ENCODE results near the gene USP34.

USP34 gene

DNA sequence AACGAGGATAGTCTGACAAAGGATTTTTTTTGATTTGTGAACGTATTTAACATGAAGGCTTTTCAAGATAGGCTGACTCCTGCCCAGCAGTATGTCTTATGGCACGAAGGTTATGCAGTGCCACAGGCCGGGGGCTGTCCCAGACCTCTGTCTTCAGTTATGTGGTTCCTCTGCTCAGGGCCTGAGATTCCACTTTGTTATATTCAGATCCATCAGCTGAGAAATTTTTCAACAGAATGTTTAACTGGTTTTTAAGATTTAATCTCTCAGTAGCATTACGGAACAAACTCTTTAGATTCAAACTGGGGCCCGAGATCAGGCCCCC is 288.9 kb downstream of the USP34 start:
- in situ Hi-C loops (cut with HindIII; ENCODE audit: low sequenced_read_pairs): no loop called here
- DNase-seq (ENCODE audit: low read depth, low spot score): no peak
- no peak overlapping the region for H3K4me3 ChIP-seq (ENCODE audit: low read depth, low read length)
- no peak for TF ChIP-seq CTCF (IDR thresholded peaks at IDR 0.05; ENCODE audit: low read depth, low read length)

GRCh38 chr2:61181382-61182058 is 289.4 kb downstream of the USP34 start:
- in situ Hi-C loops (cut with HindIII; ENCODE audit: low sequenced_read_pairs): no loop called here
- H3K4me3 ChIP-seq (ENCODE audit: low read depth, low read length): no peak overlapping the region
- no peak for TF ChIP-seq CTCF (IDR thresholded peaks at IDR 0.05; ENCODE audit: low read depth, low read length)
- DNase-seq (ENCODE audit: low read depth, low spot score): no peak

DNA sequence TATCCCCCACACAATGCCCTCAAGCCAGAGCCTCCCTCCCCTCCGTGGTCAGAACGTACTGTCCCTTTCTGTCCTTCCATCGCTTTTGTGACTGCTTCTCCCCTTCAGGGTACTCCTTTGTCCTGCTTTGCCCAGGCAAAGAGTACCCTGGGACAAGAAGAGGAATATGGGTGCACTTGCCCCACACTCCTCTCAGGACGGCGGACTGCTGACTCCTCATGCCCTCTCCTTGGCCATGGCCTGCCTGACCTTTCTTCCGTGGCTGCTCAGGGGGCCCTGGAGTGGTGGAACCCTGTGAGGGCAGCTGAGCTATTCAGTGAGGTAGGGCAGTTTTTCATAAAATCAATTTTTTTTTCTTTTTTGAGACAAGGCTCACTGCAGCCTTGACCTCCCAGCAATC is 290.2 kb downstream of the USP34 start:
- DNase-seq (ENCODE audit: low read depth, low spot score): no peak
- TF ChIP-seq CTCF (IDR thresholded peaks at IDR 0.05; ENCODE audit: low read depth, low read length): no peak
- H3K4me3 ChIP-seq (ENCODE audit: low read depth, low read length): no peak overlapping the region
- in situ Hi-C loops (cut with HindIII; ENCODE audit: low sequenced_read_pairs): no loop called here

GRCh38 chr2:61179701-61180639 is 290.9 kb downstream of the USP34 start:
- H3K4me3 ChIP-seq (ENCODE audit: low read depth, low read length): peak overlapping the region; percentile 3
- TF ChIP-seq CTCF (IDR thresholded peaks at IDR 0.05; ENCODE audit: low read depth, low read length): no peak
- in situ Hi-C loops (cut with HindIII; ENCODE audit: low sequenced_read_pairs): no loop called here
- peak; percentile 66 for DNase-seq (ENCODE audit: low read depth, low spot score)

DNA sequence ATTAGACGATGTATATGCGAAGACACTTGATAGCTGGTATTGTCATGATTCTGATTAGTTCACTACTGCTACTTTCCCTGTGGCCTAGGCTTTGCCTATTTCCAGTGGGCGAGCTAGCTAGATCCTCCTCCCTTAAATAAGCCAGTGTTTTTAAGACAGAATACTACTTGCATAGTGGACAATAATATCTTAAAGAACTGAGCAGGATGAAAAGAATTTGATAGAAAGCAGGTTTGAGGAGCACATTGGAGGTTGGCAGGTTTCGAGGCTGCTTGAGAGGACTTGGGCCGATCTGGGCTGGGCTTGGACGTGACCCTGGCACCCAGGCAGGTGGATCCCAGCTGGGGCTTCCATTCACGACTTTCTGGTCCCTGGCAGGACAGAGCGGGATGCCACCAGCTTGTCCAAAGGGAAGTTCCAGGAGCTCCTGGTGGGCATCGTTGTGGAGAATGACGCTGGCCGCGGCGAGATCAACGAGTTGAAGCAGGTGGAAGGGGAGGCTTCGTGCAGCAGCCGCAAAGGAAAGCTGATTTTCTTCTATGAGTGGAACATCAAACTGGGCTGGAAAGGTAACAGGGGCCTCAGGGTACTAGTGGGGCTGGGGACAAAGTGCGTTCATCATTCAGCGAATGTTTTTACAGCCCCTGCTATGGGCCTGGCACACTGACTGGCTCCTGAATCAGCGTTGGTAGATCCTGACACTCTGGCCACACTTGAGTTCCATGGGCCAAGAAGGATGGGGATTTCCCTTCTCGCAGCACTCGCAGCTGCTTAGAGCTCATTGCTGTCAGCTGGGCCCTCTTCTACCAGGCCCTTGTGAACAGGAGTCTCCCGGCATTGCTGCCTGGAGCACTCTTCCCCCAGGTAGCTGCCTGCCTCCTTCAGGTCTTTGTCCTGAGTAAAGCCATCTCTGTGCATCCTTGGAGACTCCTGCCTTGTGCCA is 292.0 kb downstream of the USP34 start:
- in situ Hi-C loops (cut with HindIII; ENCODE audit: low sequenced_read_pairs): no loop called here
- peak overlapping the region; percentile 57 for H3K4me3 ChIP-seq (ENCODE audit: low read depth, low read length)
- DNase-seq (ENCODE audit: low read depth, low spot score): no peak
- no peak for TF ChIP-seq CTCF (IDR thresholded peaks at IDR 0.05; ENCODE audit: low read depth, low read length)
